Thyroid gland (tissue), 4 donors: ENCODE measurements around the gene HLX. TPM values are rescaled to one million over a fixed set of nuclear protein-coding genes. Genes with fewer than 3 reads are reported as not detected.
A peak's percentile ranks its signal among the peaks of the same experiment; 100 is the strongest.

ENCODE experiments used
- DNase-seq, 2 donors: peaks; one replicate each; pipeline ENCODE4 v3.0.0-alpha.2; 2019
- H3K27ac ChIP-seq, 3 donors: fragments of 200-600 bp; sonication (generic); 1 replicate in 2 of 3; 2 replicates in 1 of 3; pipeline ENCODE4 v1.5.1; 2016 to 2019; ENCODE audit warnings: mild to moderate bottlenecking in 1 of 3, moderate library complexity in 1 of 3
- H3K27me3 ChIP-seq: fragments of 200-600 bp; sonication (generic); one replicate; pipeline ENCODE4 v1.5.1; 2019
- H3K36me3 ChIP-seq, 2 donors: fragments of 200-600 bp; sonication (generic); one replicate each; pipeline ENCODE4 v1.5.1; 2016 to 2019
- H3K4me1 ChIP-seq, 2 donors: fragments of 200-600 bp; sonication (generic); one replicate each; pipeline ENCODE4 v1.5.1; 2017 to 2019
- H3K4me3 ChIP-seq, 3 donors: fragments of 200-600 bp; sonication (generic); replicated peaks in 1 of 3; 1 replicate in 2 of 3; 2 replicates in 1 of 3; pipeline ENCODE4 v1.5.1; 2016; ENCODE audit warnings: mild to moderate bottlenecking in 1 of 3
- H3K9me3 ChIP-seq: fragments of 200-600 bp; sonication (generic); one replicate; pipeline ENCODE4 v1.5.1; 2017
- CTCF ChIP-seq, 6 experiments: fragments of 200-600 bp in 3 of 6; fragments of 450-650 bp in 3 of 6; sonication (generic) in 3 of 6; IDR thresholded peaks; one replicate each; pipeline ENCODE4 v1.5.1; 2016 to 2019; ENCODE audit warnings: antibody characterized with exemption in 6 of 6, mild to moderate bottlenecking in 2 of 6, inconsistent platforms in 1 of 6, moderate library complexity in 1 of 6
- POLR2A ChIP-seq, 2 donors: fragments of 450-650 bp; IDR thresholded peaks; one replicate each; pipeline ENCODE4 v1.6.1; 2017; ENCODE audit warnings: antibody characterized with exemption in 2 of 2, mild to moderate bottlenecking in 2 of 2, moderate library complexity in 1 of 2
- WGBS, 2 donors: methylation state at CpG; one replicate each; pipeline ENCODE4 v1.1.5; 2017; 5-methylcytosine and 5-hydroxymethylcytosine counted together
- intact Hi-C: fragments of 100-400 bp; cut with DNase I; formaldehyde crosslinking; loops from one replicate; pipeline ENCODE4 v1.15.1; 2023
- total RNA-seq, 4 donors: library from RNA; depleted of rRNA; stranded (reverse); fragments of >200 nt; gene quantifications; one replicate each; pipeline ENCODE4 v1.2.3, GENCODE V29; 2016

HLX gene
- total RNA-seq, 4 donors from 2014 or later, result 3.1 to 5.1 (median 4.2) TPM

GRCh38 chr1:220887202-220887519 is 7.9 kb downstream of the HLX start:
- intact Hi-C loops, result no loop called here
- H3K4me3 ChIP-seq, result no peak overlapping the region
- H3K27me3 ChIP-seq, result peaks cover 37% of the 10 kb centered on the region
- H3K9me3 ChIP-seq, result no peaks in the 10 kb centered on the region
- no peak overlapping the region for H3K27ac ChIP-seq
- DNase-seq, result no peak
- WGBS, 2 donors, result 30 to 44% methylated on average over 7 to 11 of the region's 11 CpGs
- peaks cover 0 to 10% of the 10 kb centered on the region in 2 donors for H3K4me1 ChIP-seq
- no peak for TF ChIP-seq CTCF (IDR thresholded peaks at IDR 0.05)
- no peak for TF ChIP-seq POLR2A (IDR thresholded peaks at IDR 0.05)
- peaks cover 1 to 11% of the 10 kb centered on the region in 2 donors for H3K36me3 ChIP-seq

- intact Hi-C loops, result no loop called here
- H3K9me3 ChIP-seq, result no peaks in the 10 kb centered on the region
- TF ChIP-seq POLR2A (IDR thresholded peaks at IDR 0.05) (no peak), CTCF (IDR thresholded peaks at IDR 0.05) (no peak)
- peak in 1 of 2 donors; percentile 26 for DNase-seq
- peaks cover 0 to 11% of the 10 kb centered on the region in 2 donors for H3K36me3 ChIP-seq
- peaks cover 38% of the 10 kb centered on the region for H3K27me3 ChIP-seq
- 20 to 22% methylated on average over 24 to 41 of the region's 48 CpGs for WGBS, 2 donors
- no peak overlapping the region for H3K27ac ChIP-seq
- no peak overlapping the region for H3K4me3 ChIP-seq
- peaks cover 0 to 10% of the 10 kb centered on the region in 2 donors for H3K4me1 ChIP-seq
Observed at GRCh38 chr1:220887520-220888416, 8.5 kb downstream of the HLX start.

- H3K4me3 ChIP-seq, result no peak overlapping the region
- H3K27ac ChIP-seq, result no peak overlapping the region
- H3K9me3 ChIP-seq, result no peaks in the 10 kb centered on the region
- TF ChIP-seq CTCF (IDR thresholded peaks at IDR 0.05), result no peak
- TF ChIP-seq POLR2A (IDR thresholded peaks at IDR 0.05), result no peak
- H3K36me3 ChIP-seq, result peaks cover 0 to 11% of the 10 kb centered on the region in 2 donors
- H3K4me1 ChIP-seq, result peaks cover under 1 to 11% of the 10 kb centered on the region in 2 donors
- H3K27me3 ChIP-seq, result peaks cover 39% of the 10 kb centered on the region
- WGBS, 2 donors, result 31 to 42% methylated on average over 14 of the region's 14 CpGs
- no peak for DNase-seq
- intact Hi-C loops, result no loop called here
Observed at GRCh38 chr1:220888417-220888986, 9.3 kb downstream of the HLX start.

- H3K27ac ChIP-seq, result no peak overlapping the region
- 24 to 42% methylated on average over 2 of the region's 2 CpGs for WGBS, 2 donors
- H3K4me3 ChIP-seq, result no peak overlapping the region
- TF ChIP-seq POLR2A (IDR thresholded peaks at IDR 0.05) (no peak), CTCF (IDR thresholded peaks at IDR 0.05) (no peak)
- H3K36me3 ChIP-seq, result peaks cover 0 to 8% of the 10 kb centered on the region in 2 donors
- no peaks in the 10 kb centered on the region for H3K9me3 ChIP-seq
- H3K4me1 ChIP-seq, result peaks cover 8 to 19% of the 10 kb centered on the region in 2 donors
- DNase-seq, result no peak
- peaks cover 41% of the 10 kb centered on the region for H3K27me3 ChIP-seq
- intact Hi-C loops, result no loop called here
Observed at GRCh38 chr1:220889333-220889732, 10.1 kb downstream of the HLX start.

GRCh38 chr1:220889848-220890287 is 10.6 kb downstream of the HLX start:
- WGBS, 2 donors, result 53 to 56% methylated on average over 12 to 15 of the region's 15 CpGs
- no peak overlapping the region for H3K4me3 ChIP-seq
- no peak for DNase-seq
- peaks cover 8 to 22% of the 10 kb centered on the region in 2 donors for H3K4me1 ChIP-seq
- H3K27ac ChIP-seq, result no peak overlapping the region
- peaks cover 41% of the 10 kb centered on the region for H3K27me3 ChIP-seq
- intact Hi-C loops, result no loop called here
- no peaks in the 10 kb centered on the region for H3K9me3 ChIP-seq
- peaks cover 0 to 2% of the 10 kb centered on the region in 2 donors for H3K36me3 ChIP-seq
- TF ChIP-seq CTCF (IDR thresholded peaks at IDR 0.05), result no peak
- no peak for TF ChIP-seq POLR2A (IDR thresholded peaks at IDR 0.05)
